CD4-positive, alpha-beta T cell (primary cell): ENCODE data around the gene PKD1. TPM values are rescaled to one million over a fixed set of nuclear protein-coding genes. Genes with fewer than 3 reads are reported as not detected.

Experiments used
- ATAC-seq: fragments of 200-7000 bp; cut with Tn5 transposase; one replicate; pipeline ENCODE4 v1.10.0; 2022; ENCODE audit warnings: mild to moderate bottlenecking; ENCODE audit not compliant: poor library complexity
- CTCF ChIA-PET: fragments of 350-600 bp; sonication (Branson Sonifier 250); formaldehyde crosslinking; loops from one replicate; lab custom pipeline; 2021; ENCODE audit warnings: antibody characterized with exemption, inconsistent platforms; lab: Charles Lee
- POLR2A ChIA-PET: fragments of 350-600 bp; sonication (Branson Sonifier 250); formaldehyde crosslinking; loops from one replicate; lab custom pipeline; 2021; ENCODE audit warnings: antibody characterized with exemption, inconsistent platforms; lab: Charles Lee
- DNase-seq, 14 experiments: peaks; one replicate each; pipeline ENCODE4 v3.0.0-alpha.2; 2013 to 2020; ENCODE audit warnings: mixed read lengths in 2 of 14
- H3K27ac ChIP-seq, 2 donors: one replicate each; pipeline versions ENCODE4 v1.5.1 to v1.7.0; 2013; ENCODE audit warnings: low read length in 2 of 2, low read depth in 1 of 2, mild to moderate bottlenecking in 1 of 2
- H3K27me3 ChIP-seq, 2 experiments: 1 replicate in 1 of 2; 2 replicates in 1 of 2; pipeline versions ENCODE4 v1.6.1 to v1.7.0; 2013; ENCODE audit warnings: low read length in 2 of 2, control low read depth in 1 of 2, mild to moderate bottlenecking in 1 of 2, moderate library complexity in 1 of 2; ENCODE audit not compliant: insufficient read depth in 2 of 2, control insufficient read depth in 1 of 2
- H3K36me3 ChIP-seq: one replicate; pipeline ENCODE4 v1.6.1; 2013; ENCODE audit warnings: low read length, control low read depth; ENCODE audit not compliant: insufficient read depth
- H3K4me1 ChIP-seq: one replicate; pipeline ENCODE4 v1.6.1; 2013; ENCODE audit warnings: low read length, control low read depth; ENCODE audit not compliant: insufficient read depth
- H3K4me3 ChIP-seq: one replicate; pipeline ENCODE4 v1.5.1; 2013; ENCODE audit warnings: mild to moderate bottlenecking, low read length, moderate library complexity
- H3K9me3 ChIP-seq, 2 experiments: 1 replicate in 1 of 2; 2 replicates in 1 of 2; pipeline versions ENCODE4 v1.6.1 to v1.7.0; 2013; ENCODE audit warnings: low read length in 2 of 2, mild to moderate bottlenecking in 2 of 2, control low read depth in 1 of 2, moderate library complexity in 1 of 2; ENCODE audit not compliant: control insufficient read depth in 1 of 2, insufficient read depth in 1 of 2
- H3K27ac Mint-ChIP-seq: one replicate; pipeline ENCODE4 v1.8.0; 2020; ENCODE audit warnings: mixed read lengths
- H3K27me3 Mint-ChIP-seq: one replicate; pipeline ENCODE4 v1.8.0; 2021; ENCODE audit warnings: mixed read lengths
- H3K36me3 Mint-ChIP-seq: one replicate; pipeline ENCODE4 v1.8.0; 2021; ENCODE audit warnings: low read depth, mixed read lengths
- H3K4me1 Mint-ChIP-seq: one replicate; pipeline ENCODE4 v1.8.0; 2021; ENCODE audit warnings: low read depth, mixed read lengths
- H3K4me3 Mint-ChIP-seq: one replicate; pipeline ENCODE4 v1.8.0; 2020; ENCODE audit warnings: mild to moderate bottlenecking, mixed read lengths
- H3K9me3 Mint-ChIP-seq: one replicate; pipeline ENCODE4 v1.8.0; 2020; ENCODE audit warnings: mixed read lengths
- CTCF ChIP-seq: fragments of 200-600 bp; IDR thresholded peaks from one replicate; pipeline ENCODE4 v1.8.0; 2022; ENCODE audit warnings: antibody characterized with exemption, mild to moderate bottlenecking
- intact Hi-C, 2 experiments: fragments of 100-400 bp; cut with DNase I in 1 of 2; cut with micrococcal nuclease in 1 of 2; formaldehyde crosslinking; loops; one replicate each; pipeline versions ENCODE4 v1.15.1 to v1.9.0; 2023 to 2025; cut with DNase I, micrococcal nuclease
- total RNA-seq, 174 experiments: library from RNA in 2 of 174; stranded (reverse) in 2 of 174; gene quantifications; one replicate each; pipeline ENCODE4 v1.2.3 and lab custom pipeline; 2021 to 2026

PKD1 gene
- total RNA-seq, 2 experiments from 2014 or later, result 80.3 to 85.6 TPM

GRCh38 chr16:2163211-2163881, 27.6 kb upstream of the PKD1 start:
- peaks cover 27% of the 10 kb centered on the region for H3K4me1 ChIP-seq
- ChIA-PET POLR2A (no interaction called here), CTCF (no interaction called here)
- H3K27me3 ChIP-seq, result no peaks in the 10 kb centered on the region
- no peaks in the 10 kb centered on the region for H3K27me3 Mint-ChIP-seq
- DNase-seq (peak in 5 of 14 experiments; percentile 19 to 72 (median 44)), ATAC-seq (peak; percentile 63)
- peaks cover 4% of the 10 kb centered on the region for H3K36me3 Mint-ChIP-seq
- TF ChIP-seq CTCF, result no peak
- no peak overlapping the region for H3K4me3 ChIP-seq
- H3K9me3 Mint-ChIP-seq, result no peaks in the 10 kb centered on the region
- peaks cover 4% of the 10 kb centered on the region for H3K4me1 Mint-ChIP-seq
- H3K4me3 Mint-ChIP-seq, result no peak overlapping the region
- intact Hi-C loops, result no loop called here
- peak overlapping the region; percentile 36 for H3K27ac Mint-ChIP-seq
- H3K36me3 ChIP-seq, result peaks cover 23% of the 10 kb centered on the region
- peak overlapping the region in 1 of 2 donors; percentile 17 for H3K27ac ChIP-seq
- peaks cover 0 to 11% of the 10 kb centered on the region in 2 experiments for H3K9me3 ChIP-seq

- peak overlapping the region in 1 of 2 donors; percentile 13 for H3K27ac ChIP-seq
- CTCF ChIA-PET, result no interaction called here
- H3K4me3 Mint-ChIP-seq, result no peak overlapping the region
- H3K27me3 Mint-ChIP-seq, result no peaks in the 10 kb centered on the region
- ATAC-seq (no peak), DNase-seq (no peak)
- no peaks in the 10 kb centered on the region for H3K27me3 ChIP-seq
- TF ChIP-seq CTCF, result no peak
- peaks cover 21% of the 10 kb centered on the region for H3K36me3 ChIP-seq
- no peaks in the 10 kb centered on the region for H3K9me3 Mint-ChIP-seq
- H3K27ac Mint-ChIP-seq, result peak overlapping the region; percentile 36
- peaks cover 33% of the 10 kb centered on the region for H3K4me1 ChIP-seq
- POLR2A ChIA-PET, result no interaction called here
- peaks cover 4% of the 10 kb centered on the region for H3K36me3 Mint-ChIP-seq
- H3K4me1 Mint-ChIP-seq, result peaks cover 4% of the 10 kb centered on the region
- H3K4me3 ChIP-seq, result no peak overlapping the region
- intact Hi-C loops, result no loop called here
- H3K9me3 ChIP-seq, result peaks cover 0 to 11% of the 10 kb centered on the region in 2 experiments
These were observed 27.0 kb upstream of the PKD1 start for GRCh38 chr16:2162676-2163118.

- ChIA-PET CTCF (no interaction called here), POLR2A (no interaction called here)
- no peak overlapping the region for H3K4me3 Mint-ChIP-seq
- no peaks in the 10 kb centered on the region for H3K27me3 ChIP-seq
- DNase-seq (no peak), ATAC-seq (no peak)
- no peak overlapping the region for H3K27ac Mint-ChIP-seq
- peaks cover 9% of the 10 kb centered on the region for H3K4me1 Mint-ChIP-seq
- no peak for TF ChIP-seq CTCF
- H3K36me3 ChIP-seq, result peaks cover 14% of the 10 kb centered on the region
- H3K9me3 ChIP-seq, result peaks cover 0 to 11% of the 10 kb centered on the region in 2 experiments
- intact Hi-C loops, result no loop called here
- no peaks in the 10 kb centered on the region for H3K9me3 Mint-ChIP-seq
- no peaks in the 10 kb centered on the region for H3K27me3 Mint-ChIP-seq
- no peak overlapping the region for H3K4me3 ChIP-seq
- H3K27ac ChIP-seq, result no peak overlapping the region
- H3K36me3 Mint-ChIP-seq, result peaks cover 4% of the 10 kb centered on the region
- H3K4me1 ChIP-seq, result peaks cover 41% of the 10 kb centered on the region
These were observed 26.2 kb upstream of the PKD1 start for GRCh38 chr16:2161911-2162310.
